GM12878 (cell line): ENCODE measurements around the gene ROR2. TPM values are rescaled to one million over a fixed set of nuclear protein-coding genes. Genes with fewer than 3 reads are reported as not detected.

Experiments used
- ATAC-seq: fragments of 200-7000 bp; cut with Tn5 transposase; 3 replicates; pipeline ENCODE4 v1.9.1; 2020; ENCODE audit warnings: mild to moderate bottlenecking, moderate library complexity
- BruUV-seq: library from RNA; stranded (reverse); fragments of 400-500 nt; replicated peaks from 2 replicates; lab custom pipeline; 2021; lab: Mats Ljungman, UMichigan
- CTCF ChIA-PET: fragments of 300-600 bp; sonication (Branson Sonifier 250); formaldehyde crosslinking; extraction: SDS; loops from one replicate; lab custom pipeline; 2021; ENCODE audit warnings: inconsistent platforms; lab: Yijun Ruan, JAX
- POLR2A ChIA-PET: fragments of 350-600 bp; formaldehyde crosslinking; extraction: SDS; loops from one replicate; lab custom pipeline; 2021; ENCODE audit warnings: inconsistent platforms; lab: Charles Lee
- RAD21 ChIA-PET: fragments of 300-600 bp; sonication (Branson Sonifier 250); formaldehyde crosslinking; loops from one replicate; lab custom pipeline; 2023; ENCODE audit warnings: antibody characterized with exemption; ENCODE audit not compliant: unreplicated experiment; lab: Charles Lee
- SMC1A ChIA-PET: fragments of 300-600 bp; sonication (Branson Sonifier 250); formaldehyde crosslinking; loops from one replicate; lab custom pipeline; 2023; ENCODE audit not compliant: unreplicated experiment, uncharacterized antibody; lab: Charles Lee
- DNase-seq: peaks from one replicate; pipeline ENCODE4 v3.0.0-alpha.2; 2011; ENCODE audit warnings: low read depth, low spot score
- FAIRE-seq: peaks from 3 replicates; lab custom pipeline; 2011; peaks lifted over from hg19 to GRCh38; lab: Jason Lieb, UNC
- H2AFZ ChIP-seq: 2 replicates; pipeline ENCODE4 v1.6.0; 2011; ENCODE audit warnings: low read depth, low read length, control low read depth; ENCODE audit not compliant: control insufficient read depth
- H3K27ac ChIP-seq: 2 replicates; pipeline ENCODE4 v1.5.1; 2011; ENCODE audit warnings: control low read depth; ENCODE audit not compliant: control insufficient read depth, insufficient read depth
- H3K27me3 ChIP-seq, 2 experiments: replicated peaks in 1 of 2; 2 replicates each; pipeline versions ENCODE4 v1.6.0 to v1.6.1; 2011; ENCODE audit warnings: low read length in 1 of 2; ENCODE audit not compliant: control insufficient read depth in 2 of 2, insufficient read depth in 2 of 2
- H3K36me3 ChIP-seq, 2 experiments: 2 replicates each; pipeline ENCODE4 v1.5.1; 2011; ENCODE audit warnings: low read length in 1 of 2; ENCODE audit not compliant: control insufficient read depth in 2 of 2, insufficient read depth in 2 of 2
- H3K4me1 ChIP-seq: 2 replicates; pipeline ENCODE4 v1.6.1; 2011; ENCODE audit warnings: mild to moderate bottlenecking, low read length, moderate library complexity, mixed read lengths; ENCODE audit not compliant: control insufficient read depth, insufficient read depth
- H3K4me2 ChIP-seq: 2 replicates; pipeline ENCODE4 v1.6.0; 2011; ENCODE audit warnings: control low read depth; ENCODE audit not compliant: control insufficient read depth, insufficient read depth
- H3K4me3 ChIP-seq: fragments of 200-600 bp; sonication (generic); 2 replicates; pipeline ENCODE4 v1.5.1; 2016
- H3K79me2 ChIP-seq: 2 replicates; pipeline ENCODE4 v1.6.0; 2011; ENCODE audit warnings: low read length; ENCODE audit not compliant: control insufficient read depth, insufficient read depth
- H3K9ac ChIP-seq: 2 replicates; pipeline ENCODE4 v1.8.0; 2011; ENCODE audit warnings: low read length, control low read depth, mixed read lengths; ENCODE audit not compliant: control insufficient read depth, insufficient read depth
- H3K9me3 ChIP-seq: replicated peaks from 3 replicates; pipeline ENCODE4 v1.5.1; 2011; ENCODE audit warnings: mild to moderate bottlenecking, low read length; ENCODE audit not compliant: control insufficient read depth, insufficient read depth
- H4K20me1 ChIP-seq: 2 replicates; pipeline ENCODE4 v1.6.0; 2011; ENCODE audit not compliant: control insufficient read depth, insufficient read depth
- ATF7 ChIP-seq: fragments of 450-650 bp; IDR thresholded peaks from 2 replicates; pipeline ENCODE4 v1.6.1; 2016; ENCODE audit warnings: low read depth, mild to moderate bottlenecking
- BCL3 ChIP-seq: IDR thresholded peaks from 2 replicates; pipeline ENCODE4 v1.6.1; 2011; ENCODE audit warnings: borderline replicate concordance, low read depth, mild to moderate bottlenecking, moderate library complexity, low read length; ENCODE audit not compliant: insufficient read depth, poor library complexity, severe bottlenecking
- CBX5 ChIP-seq: sonication (generic); IDR thresholded peaks from 2 replicates; pipeline ENCODE4 v1.6.1; 2016; ENCODE audit warnings: low read depth, moderate library complexity, mild to moderate bottlenecking, inconsistent platforms
- CREM ChIP-seq: IDR thresholded peaks from 2 replicates; pipeline ENCODE4 v1.6.1; 2014; ENCODE audit warnings: antibody characterized with exemption, low read depth
- IKZF1 ChIP-seq: fragments of 450-650 bp; conservative IDR thresholded peaks from 2 replicates; pipeline ENCODE4 v1.6.1; 2017; ENCODE audit warnings: antibody characterized with exemption, mild to moderate bottlenecking
- NFIC ChIP-seq: IDR thresholded peaks from 2 replicates; pipeline ENCODE4 v1.6.1; 2012; ENCODE audit warnings: low read depth, mild to moderate bottlenecking, inconsistent platforms, low read length, moderate library complexity
- PAX8 ChIP-seq: fragments of 450-650 bp; IDR thresholded peaks from 2 replicates; pipeline ENCODE4 v1.6.1; 2017; ENCODE audit warnings: mild to moderate bottlenecking, moderate library complexity
- RFX5 ChIP-seq: IDR thresholded peaks from 2 replicates; pipeline ENCODE4 v1.6.1; 2011; ENCODE audit warnings: low read depth, low read length, improper control_type of control experiment
- RUNX3 ChIP-seq: IDR thresholded peaks from 2 replicates; pipeline ENCODE4 v1.6.1; 2012; ENCODE audit warnings: low read length, inconsistent platforms
- SIN3A ChIP-seq: IDR thresholded peaks from 2 replicates; pipeline ENCODE4 v1.6.1; 2012; ENCODE audit warnings: low read depth, low read length, improper control_type of control experiment
- TCF7 ChIP-seq: IDR thresholded peaks from 2 replicates; pipeline ENCODE4 v1.6.1; 2014; ENCODE audit warnings: antibody characterized with exemption, borderline replicate concordance
- WRNIP1 ChIP-seq: IDR thresholded peaks from 2 replicates; pipeline ENCODE4 v1.6.1; 2011; ENCODE audit warnings: low read depth, low read length, improper control_type of control experiment, borderline replicate concordance
- YY1 ChIP-seq: IDR thresholded peaks from 2 replicates; pipeline ENCODE4 v1.6.1; 2011; ENCODE audit warnings: low read depth, mild to moderate bottlenecking, low read length
- ZNF24 ChIP-seq: fragments of 450-650 bp; IDR thresholded peaks from 2 replicates; pipeline ENCODE4 v1.6.1; 2017; ENCODE audit warnings: antibody characterized with exemption, mild to moderate bottlenecking
- ZZZ3 ChIP-seq: IDR thresholded peaks from 2 replicates; pipeline ENCODE4 v1.6.1; 2011; ENCODE audit warnings: low read depth; ENCODE audit not compliant: control insufficient read depth, insufficient read length
- WGBS: methylation state at CpG from one replicate; pipeline ENCODE4 v1.1.6; 2016; ENCODE audit warnings: low lambda C conversion rate; ENCODE audit not compliant: insufficient replicate concordance, insufficient coverage; ENCODE audit errors: missing lambda C conversion rate; 5-methylcytosine and 5-hydroxymethylcytosine counted together
- in situ Hi-C: fragments of 300-500 bp; cut with MboI; formaldehyde crosslinking; loops from 9 replicates; pipeline ENCODE4 v1.14.3; 2018; ENCODE audit warnings: mixed read lengths
- intact Hi-C: fragments of 100-400 bp; cut with micrococcal nuclease; formaldehyde crosslinking; loops from one replicate; pipeline ENCODE4 v1.14.2; 2022; ENCODE audit not compliant: unreplicated experiment
- polyA plus RNA-seq, 11 experiments: library from polyadenylated mRNA; depleted of rRNA in 4 of 11; unstranded in 6 of 11; stranded (reverse) in 5 of 11; fragments of >200 nt; fragmentation: Nextera tagmentation in 4 of 11; fragmentation: Illumina TruSeq in 1 of 11; extraction: Ambion mirVana in 4 of 11; extraction: Trizol in 1 of 11; gene quantifications; 1 replicate in 1 of 11; 2 replicates in 10 of 11; pipeline versions ENCODE4 v1.2.1 to v1.2.3, GENCODE V29; 2011 to 2016; ENCODE audit warnings: inconsistent platforms in 2 of 11, missing spikeins in 2 of 11, low read depth in 1 of 11
- total RNA-seq, 4 experiments: library from RNA; depleted of rRNA in 3 of 4; stranded (reverse); fragments of >200 nt in 3 of 4; fragmentation: Illumina TruSeq in 1 of 4; extraction: Trizol in 1 of 4; gene quantifications; 2 replicates each; pipeline versions ENCODE4 v1.2.1 to v1.2.3, GENCODE V29; 2013 to 2021
- TF ChIP-seq, protein P1 (sequence below): IDR thresholded peaks from 2 replicates; pipeline ENCODE4 v1.6.1; 2011; ENCODE audit warnings: mild to moderate bottlenecking, low read depth, low read length, moderate library complexity; ENCODE audit not compliant: insufficient replicate concordance

Gene ROR2
- total and polyA plus RNA-seq, 10 of the 15 experiments (the other 5 are each of a cell fraction or from before 2014, with no cell fraction given) = 0.03 to 0.05 TPM; not detected in 8

DNA sequence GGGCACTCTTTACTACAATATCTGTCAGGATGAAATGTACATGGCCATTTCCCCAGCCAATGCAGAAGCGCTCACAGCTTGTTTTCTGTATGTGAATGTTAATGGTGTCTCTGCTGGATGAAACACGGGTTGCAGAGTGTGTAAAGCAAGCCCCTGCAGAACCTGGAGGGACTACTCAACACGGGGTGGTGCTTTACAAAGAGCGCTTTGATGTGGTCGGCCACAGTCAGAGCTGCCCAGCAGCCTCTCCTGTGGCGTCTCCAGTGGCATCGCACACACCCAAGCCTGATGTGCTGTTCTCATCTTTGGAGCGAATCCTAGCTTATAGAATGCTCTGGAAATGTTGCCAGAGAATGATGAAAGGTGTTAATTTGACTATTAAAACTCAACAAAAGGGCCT is 363.7 kb downstream of the ROR2 start:
- H3K4me3 ChIP-seq = no peak overlapping the region
- ChIA-PET CTCF (no interaction called here), SMC1A (no interaction called here), POLR2A (no interaction called here), RAD21 (no interaction called here)
- TF ChIP-seq SIN3A (no peak), TCF7 (peak; percentile 68), RUNX3 (peak; percentile 44)
- H3K79me2 ChIP-seq = no peaks in the 10 kb centered on the region
- H3K27ac ChIP-seq = no peak overlapping the region
- intact Hi-C loops = no loop called here
- H3K9me3 ChIP-seq = no peaks in the 10 kb centered on the region
- H4K20me1 ChIP-seq = no peaks in the 10 kb centered on the region
- no peak overlapping the region for H2AFZ ChIP-seq
- ATAC-seq (peak; percentile 42; the same call in 2 of the 3 replicates), FAIRE-seq (no peak), DNase-seq (no peak)
- WGBS = 29% methylated on average over 8 of the region's 8 CpGs
- in situ Hi-C loops = no loop called here
- H3K4me2 ChIP-seq = no peak overlapping the region
- peaks cover 4% of the 10 kb centered on the region; the same call in 1 of the 2 replicates for H3K4me1 ChIP-seq
- no peak overlapping the region for H3K9ac ChIP-seq
- H3K36me3 ChIP-seq = no peaks in the 10 kb centered on the region
- BruUV-seq = no TSS peak
- peaks cover 0 to 2% of the 10 kb centered on the region in 2 experiments; a peak in 1 of 4 replicates for H3K27me3 ChIP-seq

DNA sequence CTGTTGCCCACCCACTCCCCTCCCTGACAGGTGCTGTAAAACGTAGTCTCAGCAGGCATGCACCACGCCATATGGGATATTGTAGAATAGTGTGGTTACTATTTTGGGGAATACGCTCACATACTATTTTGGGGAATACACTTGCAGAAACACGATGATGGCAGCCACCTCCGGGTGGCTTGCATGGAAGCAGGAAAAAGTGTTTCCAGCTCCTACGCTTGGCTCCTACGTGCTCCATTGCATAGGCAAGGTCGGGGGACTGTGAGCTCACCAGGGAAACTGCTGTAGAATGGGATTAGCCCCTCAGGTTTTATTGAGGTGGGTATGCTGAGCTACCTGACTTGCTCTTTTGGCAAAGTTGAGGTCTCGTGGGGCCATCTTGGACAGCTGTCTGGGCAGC is 366.1 kb downstream of the ROR2 start:
- H4K20me1 ChIP-seq = no peaks in the 10 kb centered on the region
- peaks cover 0 to 2% of the 10 kb centered on the region in 2 experiments; a peak in 1 of 4 replicates for H3K27me3 ChIP-seq
- no peak for TF ChIP-seq YY1
- no peak for TF ChIP-seq CREM
- no peak for TF ChIP-seq ATF7
- no peak for TF ChIP-seq IKZF1
- no peak for TF ChIP-seq WRNIP1
- no peak for TF ChIP-seq ZNF24
- TF ChIP-seq ZZZ3 = no peak
- TF ChIP-seq PAX8 = no peak
- no peak for TF ChIP-seq NFIC
- TF ChIP-seq BCL3 = no peak
- TF ChIP-seq, protein P1, sequence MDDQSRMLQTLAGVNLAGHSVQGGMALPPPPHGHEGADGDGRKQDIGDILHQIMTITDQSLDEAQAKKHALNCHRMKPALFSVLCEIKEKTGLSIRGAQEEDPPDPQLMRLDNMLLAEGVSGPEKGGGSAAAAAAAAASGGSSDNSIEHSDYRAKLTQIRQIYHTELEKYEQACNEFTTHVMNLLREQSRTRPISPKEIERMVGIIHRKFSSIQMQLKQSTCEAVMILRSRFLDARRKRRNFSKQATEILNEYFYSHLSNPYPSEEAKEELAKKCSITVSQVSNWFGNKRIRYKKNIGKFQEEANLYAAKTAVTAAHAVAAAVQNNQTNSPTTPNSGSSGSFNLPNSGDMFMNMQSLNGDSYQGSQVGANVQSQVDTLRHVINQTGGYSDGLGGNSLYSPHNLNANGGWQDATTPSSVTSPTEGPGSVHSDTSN = no peak
- no peak for TF ChIP-seq TCF7
- TF ChIP-seq RFX5 = no peak
- TF ChIP-seq CBX5 = no peak
- TF ChIP-seq, all 136 proteins: peak for 0
- Histone ChIP-seq H3K4me1 (no peaks in the 10 kb centered on the region), H3K9me3 (no peaks in the 10 kb centered on the region), H2AFZ (no peak overlapping the region), H3K79me2 (no peaks in the 10 kb centered on the region), H3K9ac (no peak overlapping the region), H3K4me2 (no peak overlapping the region), H3K4me3 (no peak overlapping the region), H3K36me3 (no peaks in the 10 kb centered on the region), H3K27ac (no peak overlapping the region)
- ChIA-PET POLR2A (no interaction called here), CTCF (interaction anchor here (1.2 kb wide), 1 partner anchor 12 kb away, joined by 5 read pairs; no protein-coding TSS in a partner anchor), SMC1A (no interaction called here), RAD21 (no interaction called here)
- intact Hi-C loops (no loop called here), in situ Hi-C loops (no loop called here)
- ATAC-seq (no peak), FAIRE-seq (no peak), DNase-seq (no peak)
- no TSS peak for BruUV-seq
- 23% methylated on average over 8 of the region's 9 CpGs for WGBS
